Esophagus muscularis mucosa (tissue), 4 donors: ENCODE measurements around the gene CD1E. TPM values are rescaled to one million over a fixed set of nuclear protein-coding genes. Genes with fewer than 3 reads are reported as not detected.
"Not testable (repeated sequence)": the region's sequence is repeated elsewhere in the genome, so short reads cannot be mapped to it uniquely, and the experiment has no call there.

Experiments
- DNase-seq: peaks from one replicate; pipeline ENCODE4 v3.0.0-alpha.2; 2017; ENCODE audit errors: extremely low spot score
- H3K27ac ChIP-seq, 4 donors: fragments of 200-600 bp; sonication (generic); replicated peaks in 1 of 4; 1 replicate in 3 of 4; 2 replicates in 1 of 4; pipeline ENCODE4 v1.5.1; 2016 to 2019; ENCODE audit warnings: mild to moderate bottlenecking in 1 of 4
- H3K27me3 ChIP-seq, 4 donors: fragments of 200-600 bp; sonication (generic); one replicate each; pipeline versions ENCODE4 v1.5.1 to v1.6.0; 2016 to 2019
- H3K36me3 ChIP-seq, 4 donors: fragments of 200-600 bp; sonication (generic); one replicate each; pipeline ENCODE4 v1.5.1; 2016 to 2019
- H3K4me1 ChIP-seq, 4 donors: fragments of 200-600 bp; sonication (generic); one replicate each; pipeline ENCODE4 v1.5.1; 2016 to 2019
- H3K4me3 ChIP-seq, 4 donors: fragments of 200-600 bp; sonication (generic); 1 replicate in 2 of 4; 2 replicates in 2 of 4; pipeline ENCODE4 v1.5.1; 2016 to 2019; ENCODE audit warnings: mild to moderate bottlenecking in 4 of 4, moderate library complexity in 1 of 4
- H3K9me3 ChIP-seq, 4 donors: fragments of 200-600 bp; sonication (generic); 1 replicate in 3 of 4; 2 replicates in 1 of 4; pipeline ENCODE4 v1.5.1; 2016 to 2019
- CTCF ChIP-seq, 3 experiments: fragments of 200-600 bp in 2 of 3; fragments of 450-650 bp in 1 of 3; sonication (generic) in 2 of 3; IDR thresholded peaks; one replicate each; pipeline ENCODE4 v1.5.1; 2017 to 2019; ENCODE audit warnings: antibody characterized with exemption in 3 of 3, mild to moderate bottlenecking in 2 of 3, moderate library complexity in 1 of 3
- EP300 ChIP-seq: sonication (generic); formaldehyde crosslinking; IDR thresholded peaks from one replicate; pipeline ENCODE4 v1.6.1; 2017; ENCODE audit warnings: antibody characterized with exemption
- POLR2A ChIP-seq: fragments of 450-650 bp; IDR thresholded peaks from one replicate; pipeline ENCODE4 v1.6.1; 2017; ENCODE audit warnings: antibody characterized with exemption, moderate library complexity, mild to moderate bottlenecking, low read depth
- POLR2AphosphoS5 ChIP-seq, 2 donors: sonication (generic); formaldehyde crosslinking; IDR thresholded peaks; one replicate each; pipeline ENCODE4 v1.6.1; 2017; ENCODE audit warnings: antibody characterized with exemption in 2 of 2
- WGBS: methylation state at CpG from one replicate; pipeline ENCODE4 v1.1.5; 2018; 5-methylcytosine and 5-hydroxymethylcytosine counted together
- intact Hi-C: fragments of 100-400 bp; cut with DNase I; formaldehyde crosslinking; loops from one replicate; pipeline ENCODE4 v1.15.1; 2023
- total RNA-seq, 4 donors: library from RNA; depleted of rRNA; stranded (reverse); fragments of >200 nt; gene quantifications; one replicate each; pipeline versions ENCODE4 v1.1.0 to v1.2.1, GENCODE V29; 2016

The CD1E gene
- total RNA-seq, 4 donors from 2014 or later, result 0.23 to 0.99 TPM; not detected in 2

- Histone ChIP-seq H3K36me3 (no peaks in the 10 kb centered on the region), H3K4me3 (no peak overlapping the region), H3K9me3 (no peaks in the 10 kb centered on the region), H3K4me1 (no peaks in the 10 kb centered on the region), H3K27me3 (no peaks in the 10 kb centered on the region), H3K27ac (no peak overlapping the region)
- DNase-seq, result no peak
- intact Hi-C loops, result no loop called here
- WGBS, result 54% methylated on average over 2 of the region's 2 CpGs
- TF ChIP-seq POLR2AphosphoS5 (IDR thresholded peaks at IDR 0.05), result no peak
- no peak for TF ChIP-seq POLR2A
- TF ChIP-seq EP300, result no peak
- no peak for TF ChIP-seq CTCF (IDR thresholded peaks at IDR 0.05)
Measured at GRCh38 chr1:158334526-158335212, 19.0 kb upstream of the CD1E start.

GRCh38 chr1:158335213-158335532, 18.5 kb upstream of the CD1E start:
- Histone ChIP-seq H3K27ac (no peak overlapping the region), H3K36me3 (no peaks in the 10 kb centered on the region), H3K4me1 (no peaks in the 10 kb centered on the region), H3K9me3 (peaks cover 0 to 2% (median 0%) of the 10 kb centered on the region in 4 donors), H3K27me3 (no peaks in the 10 kb centered on the region), H3K4me3 (no peak overlapping the region)
- TF ChIP-seq CTCF (IDR thresholded peaks at IDR 0.05) (no peak), EP300 (no peak), POLR2AphosphoS5 (IDR thresholded peaks at IDR 0.05) (no peak), POLR2A (no peak)
- intact Hi-C loops, result no loop called here
- no peak for DNase-seq

- DNase-seq, H3K4me3 ChIP-seq, H3K27me3 ChIP-seq, H3K27ac ChIP-seq, H3K36me3 ChIP-seq, H3K9me3 ChIP-seq, H3K4me1 ChIP-seq, intact Hi-C loops: not testable (repeated sequence)
- 65% methylated on average over 7 of the region's 7 CpGs for WGBS
Measured at GRCh38 chr1:158336413-158336812, 17.3 kb upstream of the CD1E start.

- H3K36me3 ChIP-seq, intact Hi-C loops, H3K27ac ChIP-seq, DNase-seq, H3K27me3 ChIP-seq, H3K4me1 ChIP-seq, H3K4me3 ChIP-seq: not testable (repeated sequence)
- WGBS, result 100% methylated on average over 9 of the region's 24 CpGs
- H3K9me3 ChIP-seq, result peaks cover 0 to 14% (median 0%) of the 10 kb centered on the region in 4 donors
Measured at GRCh38 chr1:158348946-158349345, 4.7 kb upstream of the CD1E start.

GRCh38 chr1:158354255-158354654, 561 bp downstream of the CD1E start:
- WGBS, result 71% methylated on average over 2 of the region's 2 CpGs
- Histone ChIP-seq H3K4me3 (no peak overlapping the region), H3K4me1 (no peaks in the 10 kb centered on the region), H3K9me3 (no peaks in the 10 kb centered on the region), H3K27ac (no peak overlapping the region), H3K36me3 (no peaks in the 10 kb centered on the region), H3K27me3 (no peaks in the 10 kb centered on the region)
- intact Hi-C loops, result no loop called here
- DNase-seq, result no peak
- TF ChIP-seq CTCF (IDR thresholded peaks at IDR 0.05), result no peak
- no peak for TF ChIP-seq POLR2A

GRCh38 chr1:158355773-158356285, 2.1 kb downstream of the CD1E start:
- no peak overlapping the region for H3K27ac ChIP-seq
- H3K4me3 ChIP-seq, result no peak overlapping the region
- H3K27me3 ChIP-seq, result no peaks in the 10 kb centered on the region
- TF ChIP-seq POLR2AphosphoS5 (IDR thresholded peaks at IDR 0.05), result no peak
- TF ChIP-seq CTCF (IDR thresholded peaks at IDR 0.05), result no peak
- TF ChIP-seq EP300, result no peak
- no peak for TF ChIP-seq POLR2A
- WGBS, result 93% methylated on average over 10 of the region's 10 CpGs
- DNase-seq, result no peak
- H3K4me1 ChIP-seq, result no peaks in the 10 kb centered on the region
- intact Hi-C loops, result no loop called here
- no peaks in the 10 kb centered on the region for H3K9me3 ChIP-seq
- H3K36me3 ChIP-seq, result no peaks in the 10 kb centered on the region
